Right renal cortex interstitium (tissue), 3 donors: ENCODE measurements around the gene ALG6. TPM values are rescaled to one million over a fixed set of nuclear protein-coding genes. Genes with fewer than 3 reads are reported as not detected.

Experiments
- DNase-seq, 3 donors: peaks; one replicate each; pipeline ENCODE4 v3.0.0-alpha.2; 2013; ENCODE audit warnings: low read depth in 3 of 3, low spot score in 2 of 3
- polyA plus RNA-seq, 3 donors: library from polyadenylated mRNA; unstranded; fragments of 120-200 nt; gene quantifications; one replicate each; pipeline ENCODE4 v1.2.1, GENCODE V29; 2013; ENCODE audit not compliant: insufficient read length in 3 of 3

Gene ALG6
- polyA plus RNA-seq, 3 donors: 23.6 to 27.3 (median 25.7) TPM

- no peak for DNase-seq
Measured at GRCh38 chr1:63480057-63480456, 112.6 kb downstream of the ALG6 start.

DNA sequence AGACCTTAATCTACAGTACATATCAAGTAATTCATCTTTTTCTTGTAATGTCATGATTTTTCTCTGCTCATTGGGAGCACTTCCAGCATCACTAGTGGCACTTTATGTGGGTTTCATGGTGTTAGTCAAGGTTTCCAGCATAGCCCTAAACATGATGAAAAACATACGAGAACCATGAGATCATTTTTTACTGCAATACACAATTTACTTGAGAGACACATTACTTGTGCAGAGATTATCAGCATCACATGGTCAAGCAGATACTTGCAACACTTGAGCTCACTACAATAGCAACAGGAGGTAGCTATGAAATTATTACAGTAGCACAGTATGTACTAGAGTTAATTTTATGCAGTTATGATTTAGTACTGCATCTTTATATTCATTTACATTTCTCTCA, 119.2 kb downstream of the ALG6 start:
- DNase-seq: no peak

DNA sequence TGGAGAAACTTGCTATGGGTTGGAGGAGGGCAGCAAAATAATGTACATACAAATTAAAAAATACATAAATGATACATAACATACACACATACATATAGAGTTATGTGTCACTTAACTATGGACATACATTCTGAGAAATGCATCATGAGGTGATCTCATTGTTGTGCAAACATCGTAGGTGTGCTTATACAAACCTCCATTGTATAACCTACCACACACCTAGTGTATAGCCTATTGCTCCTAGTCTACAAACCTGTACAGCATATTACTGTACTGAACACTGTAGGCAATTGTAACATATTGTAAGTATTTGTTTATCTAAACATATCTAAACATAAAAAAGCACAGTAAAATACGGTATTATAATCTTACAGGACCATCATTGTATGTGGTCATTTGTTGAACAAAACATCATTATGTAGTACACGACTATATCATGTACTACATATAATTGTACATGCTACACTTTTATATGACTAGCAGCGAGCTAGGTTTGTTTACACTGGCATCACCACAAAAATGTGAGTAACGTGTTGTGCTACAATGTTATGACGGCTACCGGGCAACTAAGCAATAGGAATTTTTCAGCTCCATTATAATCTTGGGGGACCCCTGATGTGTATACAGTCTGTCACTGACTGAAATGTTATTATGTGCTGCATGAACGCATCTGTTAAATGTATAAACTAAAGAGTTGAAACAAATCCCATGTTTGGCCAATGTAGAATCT, 120.1 kb downstream of the ALG6 start:
- DNase-seq: no peak

Other genes starting within 250 kb of the ALG6 start
- gene FOXD3, start 45.1 kb upstream of the ALG6 start, polyA plus RNA-seq: under 1 TPM in 2 of 3 donors, not detected in 1; 0.11 to 0.12 TPM
- 10 to 100 TPM; 55.3 to 67.9 (median 58.5) TPM for gene ITGB3BP, start 155.6 kb downstream of the ALG6 start, polyA plus RNA-seq
- 10 to 100 TPM; 20.5 to 23.6 (median 22.0) TPM for gene EFCAB7, start 155.9 kb downstream of the ALG6 start, polyA plus RNA-seq
- gene PGM1, start 225.8 kb downstream of the ALG6 start, polyA plus RNA-seq: 10 to 100 TPM; 31.4 to 31.9 (median 31.5) TPM